Left lung (tissue), 10 donors: ENCODE results near the gene KCNK3. TPM values are rescaled to one million over a fixed set of nuclear protein-coding genes. Genes with fewer than 3 reads are reported as not detected.
A peak's percentile ranks its signal among the peaks of the same experiment; 100 is the strongest.

ENCODE experiments used
- ATAC-seq: fragments of 200-7000 bp; cut with Tn5 transposase; one replicate; pipeline ENCODE4 v1.9.1; 2020; ENCODE audit warnings: moderate library complexity
- DNase-seq, 4 donors: peaks; one replicate each; pipeline ENCODE4 v3.0.0-alpha.2; 2013 to 2020
- H3K27ac ChIP-seq, 2 donors: fragments of 200-600 bp; sonication (generic) in 1 of 2; one replicate each; pipeline versions ENCODE4 v1.5.0 to v1.8.0; 2020 to 2021
- H3K27me3 ChIP-seq, 2 donors: fragments of 200-600 bp; sonication (generic) in 1 of 2; one replicate each; pipeline versions ENCODE4 v1.5.0 to v1.8.0; 2020 to 2021
- H3K36me3 ChIP-seq, 2 donors: fragments of 200-600 bp; sonication (generic) in 1 of 2; one replicate each; pipeline versions ENCODE4 v1.5.0 to v1.8.0; 2020 to 2021
- H3K4me1 ChIP-seq, 2 donors: fragments of 200-600 bp; one replicate each; pipeline ENCODE4 v1.8.0; 2021
- H3K4me3 ChIP-seq, 2 donors: fragments of 200-600 bp; sonication (generic) in 1 of 2; one replicate each; pipeline versions ENCODE4 v1.5.0 to v1.8.0; 2020 to 2021; ENCODE audit warnings: mild to moderate bottlenecking in 1 of 2
- H3K9me3 ChIP-seq, 2 donors: fragments of 200-600 bp; sonication (generic) in 1 of 2; one replicate each; pipeline versions ENCODE4 v1.5.0 to v1.8.0; 2020 to 2021
- CTCF ChIP-seq, 2 donors: fragments of 200-600 bp; sonication (generic) in 1 of 2; IDR thresholded peaks; one replicate each; pipeline versions ENCODE4 v1.5.0 to v1.8.0; 2021; ENCODE audit warnings: antibody characterized with exemption in 2 of 2
- intact Hi-C, 2 donors: fragments of 100-400 bp; cut with DNase I; formaldehyde crosslinking; loops; one replicate each; pipeline versions ENCODE4 v1.11.2 to v1.14.2; 2022
- polyA plus RNA-seq, 6 donors: library from polyadenylated mRNA; unstranded; fragments of 120-200 nt; gene quantifications; one replicate each; pipeline ENCODE4 v1.2.1, GENCODE V29; 2013; ENCODE audit not compliant: insufficient read length in 6 of 6
- total RNA-seq, 2 donors: library from RNA; stranded (reverse); fragmentation: NEBNext Ultra II Directional; extraction: Animal tissue kit (Norgen Biotek cat#: 25700); gene quantifications; one replicate each; pipeline ENCODE4 v1.2.1, GENCODE V29; 2021
- donor health status: DM: no; HTN: yes; CAD: no.
- donor health status: DM: no; HTN: no; CAD: no.

The KCNK3 gene
- total and polyA plus RNA-seq, 8 donors = 17.8 to 34.9 (median 28.3) TPM

- peaks cover 0 to 7% of the 10 kb centered on the region in 2 donors for H3K4me1 ChIP-seq
- H3K9me3 ChIP-seq = no peaks in the 10 kb centered on the region
- H3K27me3 ChIP-seq = peaks cover 0 to 42% of the 10 kb centered on the region in 2 donors
- H3K4me3 ChIP-seq = no peak overlapping the region
- no peak for ATAC-seq
- no peak for TF ChIP-seq CTCF (IDR thresholded peaks at IDR 0.05)
- H3K27ac ChIP-seq = no peak overlapping the region
- intact Hi-C loops = no loop called here
- H3K36me3 ChIP-seq = no peaks in the 10 kb centered on the region
- no peak for DNase-seq
Measured at GRCh38 chr2:26687328-26687727, 5.2 kb upstream of the KCNK3 start.

GRCh38 chr2:26687801-26688200, 4.7 kb upstream of the KCNK3 start:
- DNase-seq = peak in 2 of 4 donors; percentile 69
- Histone ChIP-seq H3K4me3 (no peak overlapping the region), H3K27me3 (peaks cover under 1 to 46% of the 10 kb centered on the region in 2 donors)

GRCh38 chr2:26691161-26691560, 1.4 kb upstream of the KCNK3 start:
- Histone ChIP-seq H3K4me3 (no peak overlapping the region), H3K27me3 (peaks cover 17 to 71% of the 10 kb centered on the region in 2 donors), H3K4me1 (peaks cover 6 to 12% of the 10 kb centered on the region in 2 donors), H3K36me3 (no peaks in the 10 kb centered on the region), H3K9me3 (no peaks in the 10 kb centered on the region), H3K27ac (no peak overlapping the region)
- TF ChIP-seq CTCF (IDR thresholded peaks at IDR 0.05) = no peak
- intact Hi-C loops = no loop called here
- DNase-seq (no peak), ATAC-seq (no peak)

More at GRCh38 chr2:26687801-26688200, 4.7 kb upstream of the KCNK3 start:
- no peak overlapping the region for H3K27ac ChIP-seq
- intact Hi-C loops = no loop called here
- no peaks in the 10 kb centered on the region for H3K9me3 ChIP-seq
- H3K4me1 ChIP-seq = peaks cover 0 to 7% of the 10 kb centered on the region in 2 donors
- peak; percentile 5 for ATAC-seq
- no peaks in the 10 kb centered on the region for H3K36me3 ChIP-seq
- no peak for TF ChIP-seq CTCF (IDR thresholded peaks at IDR 0.05)

- Histone ChIP-seq H3K27me3 (peaks cover 17 to 72% of the 10 kb centered on the region in 2 donors), H3K4me3 (no peak overlapping the region), H3K27ac (peak overlapping the region; percentile 13 to 18), H3K4me1 (peaks cover 6 to 12% of the 10 kb centered on the region in 2 donors), H3K9me3 (no peaks in the 10 kb centered on the region), H3K36me3 (no peaks in the 10 kb centered on the region)
- intact Hi-C loops = no loop called here
- TF ChIP-seq CTCF (IDR thresholded peaks at IDR 0.05) = no peak
- ATAC-seq = no peak
- peak in 3 of 4 donors; percentile 46 to 69 (median 46) for DNase-seq
Measured at GRCh38 chr2:26691881-26692278, 642 bp upstream of the KCNK3 start.

- ATAC-seq (peak; percentile 12), DNase-seq (peak in 1 of 4 donors; percentile 70)
- Histone ChIP-seq H3K9me3 (no peaks in the 10 kb centered on the region), H3K36me3 (no peaks in the 10 kb centered on the region), H3K27ac (no peak overlapping the region), H3K4me1 (peaks cover 6 to 12% of the 10 kb centered on the region in 2 donors), H3K4me3 (peak overlapping the region in 1 of 2 donors; percentile 31), H3K27me3 (peaks cover 17 to 84% of the 10 kb centered on the region in 2 donors)
- intact Hi-C loops = no loop called here
- TF ChIP-seq CTCF (IDR thresholded peaks at IDR 0.05) = no peak
Measured at GRCh38 chr2:26692897-26693849, 651 bp downstream of the KCNK3 start.
